HG03469 (cell line): ENCODE measurements around the gene YTHDF1.

Source experiments
- ATAC-seq: cut with Tn5 transposase; IDR thresholded peaks from one replicate; pipeline ENCODE4 v1.9.1; 2021; ENCODE audit warnings: mild to moderate bottlenecking, moderate library complexity, moderate number of reproducible peaks; ENCODE audit not compliant: unreplicated experiment

Gene YTHDF1

DNA sequence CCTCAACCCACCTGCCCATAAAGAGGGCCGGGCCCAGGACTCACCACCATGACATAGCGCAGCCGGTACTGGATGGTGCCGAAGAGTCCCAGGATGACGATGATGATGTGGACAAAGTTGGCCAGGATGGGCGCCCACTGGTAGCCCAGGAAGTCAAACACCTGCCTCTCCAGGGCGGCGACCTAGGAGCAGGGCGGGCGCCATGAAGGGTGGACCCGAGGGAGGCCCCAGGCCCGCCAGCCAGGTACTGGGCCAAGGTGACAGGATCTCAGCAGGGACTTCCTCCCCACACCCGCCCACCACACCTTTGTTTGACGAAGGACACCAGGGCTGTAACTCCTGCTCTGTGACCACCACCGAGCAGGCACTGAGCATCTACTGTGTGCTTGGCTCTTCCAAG, 34.0 kb upstream of the YTHDF1 start:
- no peak for ATAC-seq

DNA sequence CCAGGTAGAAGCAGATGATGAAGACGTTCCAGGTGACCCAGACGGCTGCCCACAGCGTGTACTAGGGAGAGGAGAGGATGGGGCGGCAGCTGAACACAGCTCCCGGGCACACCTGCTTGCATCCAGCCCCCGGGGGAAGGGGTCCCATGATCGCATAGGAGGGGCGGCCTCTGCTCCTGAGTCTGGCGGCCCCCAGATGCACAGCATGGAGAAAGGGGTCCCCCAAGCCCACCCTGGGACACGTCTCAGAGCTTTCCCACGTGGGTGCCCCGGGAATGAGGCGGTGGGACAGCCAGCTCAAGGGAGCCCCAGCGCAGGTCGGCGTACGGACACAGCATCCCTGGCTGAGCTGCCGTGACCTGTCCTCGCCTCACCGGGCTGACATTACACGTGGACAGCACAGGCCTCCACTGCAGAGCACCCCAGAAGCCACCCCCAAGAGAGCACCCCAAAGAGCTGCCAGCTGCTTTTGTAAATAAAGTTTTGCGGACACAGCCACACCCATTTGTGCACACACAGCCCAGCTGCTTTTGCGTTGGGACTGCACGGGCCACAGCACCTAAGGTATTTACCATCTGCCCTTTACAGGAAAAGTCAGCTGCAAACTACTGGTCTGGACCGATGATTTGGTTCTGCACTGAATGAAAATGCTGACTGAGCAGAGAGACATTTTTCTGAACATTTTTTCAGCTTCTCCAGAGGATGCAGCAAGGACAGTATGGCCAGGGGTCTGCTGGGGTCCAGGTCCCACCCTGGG, 33.1 kb upstream of the YTHDF1 start:
- ATAC-seq: no peak

DNA sequence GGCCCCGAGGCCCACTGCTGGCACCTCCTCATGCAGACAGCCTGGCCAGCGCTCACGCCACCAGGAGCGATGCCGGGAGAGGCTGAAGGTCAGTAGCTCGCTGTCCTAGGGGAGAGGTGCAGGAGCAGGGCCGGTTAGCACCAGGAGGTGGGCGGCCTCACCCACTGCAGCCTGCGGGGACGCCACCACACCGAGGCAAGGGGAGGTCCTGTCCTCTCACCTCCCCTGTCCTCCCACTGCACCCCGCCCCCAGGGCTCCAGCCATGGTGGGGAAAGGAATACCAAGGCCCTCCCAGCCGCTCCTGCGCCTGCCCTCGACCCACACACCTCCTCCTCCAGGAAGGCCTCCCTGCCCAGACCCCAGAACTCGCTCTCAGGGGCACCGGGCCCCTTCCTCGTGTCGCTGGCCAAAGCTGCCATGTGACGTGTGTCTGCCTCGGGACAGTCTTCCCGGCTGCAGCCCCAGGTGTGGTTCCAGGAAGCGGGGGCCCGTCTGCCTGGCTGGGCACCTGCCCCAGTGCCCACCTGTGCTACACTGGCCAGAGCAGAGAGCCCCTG, 31.8 kb upstream of the YTHDF1 start:
- no peak for ATAC-seq

DNA sequence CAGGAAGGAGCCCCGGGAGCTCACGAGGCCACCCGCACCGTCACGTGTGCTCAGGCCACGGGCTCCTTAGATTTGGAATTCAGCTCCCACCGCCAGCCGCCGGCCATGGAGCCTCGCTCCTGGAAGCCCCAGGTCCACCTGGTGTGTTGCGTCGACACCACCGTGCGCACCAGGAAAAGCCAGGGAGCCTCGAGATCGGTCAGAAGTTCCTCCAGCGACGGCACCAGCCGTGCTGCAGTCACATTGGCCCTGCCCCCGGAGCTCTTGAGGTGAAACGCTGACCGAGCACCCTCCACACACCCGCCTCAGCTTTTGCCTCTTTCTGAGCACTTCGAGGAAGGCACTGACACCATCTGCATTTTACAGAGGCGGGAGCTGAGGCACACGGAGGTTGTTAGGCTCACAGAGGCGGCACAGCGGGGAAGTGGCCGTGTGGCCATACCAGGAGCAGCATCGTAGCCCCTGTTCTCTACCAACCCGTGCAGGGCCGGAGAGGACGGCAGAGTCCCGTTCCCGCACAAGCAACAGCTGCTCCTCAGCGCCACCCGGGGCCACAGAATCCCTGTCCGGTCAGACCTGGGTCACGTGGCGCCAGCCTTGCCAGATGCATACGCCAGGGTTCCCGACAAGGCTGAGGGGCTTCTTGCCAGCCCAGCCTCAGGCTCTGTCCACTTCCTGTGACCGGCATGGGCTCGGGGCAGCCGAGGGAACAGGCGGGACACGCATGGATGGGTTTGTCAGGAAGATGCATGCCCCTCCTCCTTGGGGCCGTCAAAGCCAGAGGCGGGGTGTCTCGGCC, 30.8 kb upstream of the YTHDF1 start:
- no peak for ATAC-seq

DNA sequence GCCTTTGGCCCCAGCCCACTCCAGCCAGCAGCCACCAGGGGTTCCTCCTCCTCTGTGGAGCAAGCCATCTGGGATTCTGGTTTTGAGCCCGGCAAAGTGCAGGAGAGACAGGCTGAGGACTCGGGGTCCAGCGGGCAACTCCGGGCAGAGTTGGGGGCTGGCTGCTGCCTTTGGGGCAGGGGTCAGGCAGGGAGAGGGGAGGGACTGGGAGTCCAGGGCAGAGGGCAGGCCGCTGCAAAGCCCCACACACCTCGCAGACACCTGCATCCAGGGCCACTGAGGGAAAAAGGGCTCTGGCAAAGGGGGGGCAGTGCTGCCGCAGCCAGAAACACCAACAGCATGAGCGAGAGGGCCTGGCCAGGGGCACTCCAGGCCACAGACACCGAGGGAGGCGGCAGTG, 28.5 kb upstream of the YTHDF1 start:
- ATAC-seq: no peak

DNA sequence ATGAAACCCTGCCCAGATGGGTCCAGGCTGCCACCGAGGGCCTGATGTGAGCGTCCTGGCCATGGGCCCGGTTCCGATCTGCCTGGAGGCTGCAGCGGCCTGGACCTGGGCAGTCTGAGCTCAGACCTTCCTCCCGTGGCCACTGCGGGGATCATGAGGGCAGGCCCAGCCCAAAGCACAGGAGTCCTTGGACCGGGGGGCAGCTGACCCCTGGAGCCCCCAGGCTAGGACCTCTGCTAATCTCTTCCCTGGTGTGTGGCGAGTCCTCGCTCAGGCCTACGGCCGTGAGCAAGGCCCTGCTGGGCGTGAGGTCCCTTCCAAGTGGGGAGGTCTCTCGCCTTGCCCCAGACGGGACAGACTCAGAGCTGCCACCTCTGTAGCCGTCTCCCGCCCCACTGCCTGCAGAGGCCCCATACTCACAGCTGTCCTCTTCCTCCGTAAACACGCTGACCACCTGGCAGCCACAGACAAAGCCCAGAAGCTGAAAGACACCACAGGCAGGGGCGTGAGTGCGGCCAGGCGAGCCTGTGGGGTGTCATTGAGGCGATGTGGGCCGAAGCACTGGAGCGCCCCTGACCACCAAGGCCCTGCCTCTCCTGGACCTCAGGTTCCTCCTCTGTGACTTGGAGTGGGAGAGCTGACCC, 27.8 kb upstream of the YTHDF1 start:
- ATAC-seq: no peak

DNA sequence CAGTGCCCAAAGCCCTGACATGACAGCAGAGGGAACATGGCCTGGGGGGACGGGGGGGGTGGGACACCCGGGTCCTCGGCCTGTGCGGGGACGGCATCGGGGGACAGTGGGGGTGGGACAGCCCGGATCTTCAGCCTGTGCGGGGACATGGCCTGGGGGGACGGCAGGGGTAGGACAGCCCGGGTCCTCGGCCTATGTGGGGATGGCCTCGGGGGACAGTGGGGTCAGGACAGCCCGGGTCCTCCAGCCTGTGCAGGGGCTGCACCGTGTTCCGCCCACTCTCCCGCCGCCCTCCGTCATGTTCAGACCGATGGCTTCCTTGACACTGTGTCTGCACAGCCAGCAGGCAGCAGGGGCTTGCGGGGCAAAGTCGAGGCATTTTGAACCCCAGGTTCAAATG, 26.8 kb upstream of the YTHDF1 start:
- no peak for ATAC-seq

DNA sequence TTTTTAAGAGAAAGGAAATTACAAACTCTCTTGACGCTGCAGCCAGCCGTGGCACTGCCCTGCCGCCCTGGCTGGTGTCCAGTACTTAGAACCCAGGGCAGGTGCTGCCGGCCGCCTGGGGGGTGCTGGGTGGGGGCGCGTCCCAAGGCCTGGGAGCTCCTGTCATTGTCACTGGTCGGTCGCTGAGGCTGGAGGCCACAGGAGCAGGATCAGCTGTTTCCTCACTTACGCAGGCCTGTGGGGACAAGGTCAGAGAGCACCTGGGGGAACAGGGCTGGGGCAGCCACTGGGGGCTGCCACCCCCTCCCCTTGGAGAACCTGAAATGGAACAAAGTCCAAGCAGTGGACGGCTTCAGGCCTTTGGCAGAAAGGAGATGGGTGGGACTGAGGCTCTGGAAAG, 25.3 kb upstream of the YTHDF1 start:
- no peak for ATAC-seq

DNA sequence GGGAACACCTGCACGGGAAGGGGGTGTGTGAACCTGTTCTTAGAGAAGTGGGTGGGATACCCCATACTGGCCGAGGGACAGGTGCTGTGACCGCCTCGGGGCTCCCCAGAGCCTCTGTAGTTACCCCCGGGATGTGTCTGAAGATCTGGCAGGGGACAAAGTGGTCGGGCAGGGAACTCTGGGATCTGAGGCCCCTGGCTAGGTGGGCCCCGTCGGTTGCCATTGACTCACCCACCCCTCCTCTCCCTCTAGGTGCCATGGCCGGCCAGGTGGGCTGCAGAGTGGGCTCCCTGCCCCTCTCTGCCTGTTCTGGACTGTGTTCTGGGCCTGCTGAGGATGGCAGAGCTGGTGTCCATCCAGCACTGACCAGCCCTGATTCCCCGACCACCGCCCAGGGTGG, 24.1 kb upstream of the YTHDF1 start:
- no peak for ATAC-seq

DNA sequence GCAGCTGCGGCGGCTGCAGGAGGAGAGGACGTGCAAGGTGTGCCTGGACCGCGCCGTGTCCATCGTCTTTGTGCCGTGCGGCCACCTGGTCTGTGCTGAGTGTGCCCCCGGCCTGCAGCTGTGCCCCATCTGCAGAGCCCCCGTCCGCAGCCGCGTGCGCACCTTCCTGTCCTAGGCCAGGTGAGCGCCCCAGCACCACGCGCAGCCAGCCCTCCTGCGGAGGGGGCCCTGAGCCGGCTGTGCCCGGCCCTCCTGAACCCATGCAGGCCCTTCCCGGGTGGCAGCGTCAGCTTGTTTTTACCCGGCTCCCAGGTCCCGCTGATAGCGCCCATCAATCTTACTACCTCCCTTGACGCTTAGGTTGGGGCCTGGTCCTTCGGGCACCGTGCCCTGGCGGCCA, 23.5 kb upstream of the YTHDF1 start:
- ATAC-seq: no peak

DNA sequence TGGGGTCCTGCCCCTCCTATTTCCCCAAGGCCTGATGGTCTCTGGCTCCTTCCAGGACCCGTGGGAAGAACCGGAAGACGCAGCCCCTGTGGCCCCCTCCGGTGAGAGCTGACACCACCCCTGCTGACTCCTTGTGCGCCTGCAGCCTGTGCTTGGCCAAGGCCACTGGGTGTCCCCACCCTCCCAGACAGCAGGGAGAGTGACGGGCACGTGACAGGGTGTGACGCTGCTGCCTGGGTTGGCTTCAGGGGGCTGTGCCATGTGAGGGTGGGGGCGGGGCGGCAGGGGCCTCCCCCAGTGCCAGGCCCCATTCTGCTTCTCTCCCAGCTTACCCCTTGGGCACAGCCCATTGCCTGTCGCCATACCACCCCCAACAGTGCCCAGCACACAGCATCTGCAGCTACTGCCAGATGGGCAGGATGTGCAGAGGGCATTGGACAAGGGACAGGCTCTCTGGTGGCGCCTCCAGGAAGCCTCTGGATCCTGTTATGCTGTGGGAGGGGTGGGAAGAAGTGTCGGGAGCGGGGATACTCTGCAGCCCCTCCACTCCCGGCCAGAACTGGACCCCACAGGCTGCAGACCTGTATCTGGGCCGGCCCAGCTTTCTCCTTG, 22.7 kb upstream of the YTHDF1 start:
- no peak for ATAC-seq

DNA sequence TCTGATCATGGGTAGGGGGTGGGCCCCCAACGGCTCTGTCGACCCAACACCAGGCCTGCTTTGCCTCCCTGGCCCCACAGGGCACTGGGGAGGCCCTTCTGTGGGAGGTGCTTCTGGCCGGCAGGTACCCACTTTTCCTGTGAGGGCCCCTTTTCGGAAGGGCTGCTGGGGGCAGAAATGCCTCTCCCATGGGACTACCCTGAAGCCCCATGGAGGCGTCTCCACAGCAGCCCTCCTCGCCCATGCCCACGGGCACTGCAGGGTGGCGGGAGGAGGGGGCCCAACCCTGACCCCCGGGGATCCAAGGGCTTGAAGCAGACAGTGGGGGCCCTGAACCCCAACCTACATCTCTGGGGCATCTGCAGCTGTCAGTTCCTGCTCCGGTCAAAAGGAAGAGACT, 22.1 kb upstream of the YTHDF1 start:
- no peak for ATAC-seq

DNA sequence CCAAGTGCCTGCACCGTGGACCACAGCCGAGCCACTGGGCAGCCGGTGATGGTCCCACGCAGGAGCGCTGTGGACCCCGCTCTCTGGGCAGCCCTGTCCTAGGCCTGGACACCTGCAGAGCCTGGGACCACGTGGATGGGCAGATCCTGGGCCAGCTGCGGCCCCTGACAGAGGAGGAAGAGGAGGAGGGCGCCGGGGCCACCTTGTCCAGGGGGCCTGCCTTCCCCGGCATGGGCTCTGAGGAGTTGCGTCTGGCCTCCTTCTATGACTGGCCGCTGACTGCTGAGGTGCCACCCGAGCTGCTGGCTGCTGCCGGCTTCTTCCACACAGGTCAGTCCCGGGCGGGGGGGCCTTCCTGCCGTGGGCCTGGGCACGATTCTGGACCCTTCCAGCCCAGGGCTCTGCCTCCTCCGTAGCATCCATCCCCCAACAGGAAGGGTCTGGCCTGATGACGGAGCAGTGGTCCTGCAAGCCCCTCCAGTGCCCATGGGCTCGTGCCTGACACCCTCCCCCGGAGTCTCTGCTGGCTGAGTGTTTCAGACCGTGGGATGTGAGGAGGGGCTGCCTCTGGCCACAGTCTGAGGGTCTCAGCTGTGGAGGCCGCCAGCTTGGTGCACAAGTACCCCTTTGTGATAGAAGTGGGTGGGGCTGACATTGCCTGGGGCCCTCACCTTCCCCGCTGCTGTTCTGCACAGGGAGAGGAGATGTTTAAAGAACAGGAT, 20.3 kb upstream of the YTHDF1 start:
- ATAC-seq: no peak

DNA sequence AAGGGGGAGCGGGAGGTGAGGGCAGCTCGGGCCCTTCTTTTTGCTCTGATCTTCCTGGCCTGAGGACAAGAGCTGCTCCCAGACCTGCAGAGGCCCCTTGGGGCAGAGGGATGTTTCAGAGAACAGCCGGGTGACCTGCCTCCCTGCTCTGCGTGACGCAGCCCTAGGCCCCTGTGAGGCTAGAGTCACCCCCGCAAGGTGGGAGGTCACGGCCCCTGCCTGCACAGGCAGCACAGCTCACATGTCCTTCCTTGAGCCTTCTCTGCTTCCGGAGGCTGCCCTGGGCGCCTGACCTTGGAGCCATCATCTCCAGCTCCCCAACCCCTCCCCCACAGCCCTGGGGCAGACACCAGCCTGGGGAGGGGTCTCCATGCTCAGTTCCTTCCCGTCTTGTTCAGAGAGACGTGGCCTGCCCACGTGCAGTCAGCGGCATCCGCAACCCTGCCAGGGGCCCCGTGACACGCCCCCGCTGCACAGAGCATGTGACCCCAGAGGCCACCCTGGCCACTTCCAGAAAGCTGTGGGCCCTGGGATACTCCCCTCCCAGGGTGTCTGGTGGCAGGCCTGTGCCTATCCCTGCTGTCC, 19.6 kb upstream of the YTHDF1 start, which contains the start of gene BIRC7:
BIRC7 (plus strand) TSS at position 507 of the 585 bp plus-strand sequence. CDS start 192 bp downstream, outside the sequence.
- ATAC-seq: no peak

DNA sequence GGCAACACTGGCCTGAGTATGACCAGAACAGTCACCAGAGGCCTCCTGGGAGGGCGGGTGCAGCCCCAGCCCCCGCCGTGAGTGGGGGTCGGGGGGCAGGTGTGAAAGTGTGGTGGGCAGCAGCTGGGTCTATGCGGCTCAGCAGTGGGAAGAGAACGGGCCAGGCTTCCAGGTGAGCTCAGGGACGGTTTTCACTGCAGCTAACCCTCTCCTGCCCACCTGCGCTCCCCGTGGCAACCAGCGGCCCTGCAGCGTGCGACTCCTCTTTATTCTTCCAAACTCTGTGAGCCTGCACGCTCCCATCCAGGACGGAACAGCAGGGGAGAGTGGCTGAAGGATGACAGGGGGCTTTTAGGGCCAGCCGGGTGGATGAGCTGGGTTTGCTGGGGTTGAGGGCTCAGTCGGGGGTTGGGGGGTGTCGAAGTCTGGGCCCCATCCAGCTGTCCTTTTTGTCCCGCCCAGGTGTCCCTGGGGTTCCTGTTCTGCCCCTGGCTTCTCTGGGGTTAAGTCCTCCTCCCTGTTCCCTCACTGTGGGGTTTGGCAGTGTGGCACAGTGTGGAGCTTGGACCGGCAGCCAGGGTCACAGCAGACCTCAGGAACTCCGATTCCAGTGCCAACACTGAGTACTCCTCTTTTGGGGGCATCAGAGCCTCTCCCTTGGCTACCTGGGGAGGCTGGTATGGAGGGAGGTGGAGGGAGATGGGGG, 18.9 kb upstream of the YTHDF1 start:
- no peak for ATAC-seq

DNA sequence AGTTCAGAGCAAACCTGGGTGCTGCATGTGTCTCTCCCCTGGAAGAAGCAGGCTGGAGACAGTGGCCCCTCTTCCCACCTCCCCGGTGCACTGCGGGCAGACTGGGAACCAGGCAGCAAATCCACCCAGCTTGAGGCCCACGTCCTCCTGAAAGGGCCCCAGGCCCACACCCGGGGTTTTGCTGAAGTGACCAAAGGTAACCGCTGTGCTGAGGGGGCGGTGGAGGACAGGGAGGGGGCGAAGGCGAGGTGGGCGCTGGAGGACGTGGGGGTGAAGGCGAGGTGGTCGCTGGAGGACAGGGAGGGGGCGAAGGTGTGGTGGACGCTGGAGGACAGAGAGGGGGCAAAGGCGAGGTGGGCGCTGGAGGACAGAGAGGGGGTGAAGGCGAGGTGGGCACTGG, 18.0 kb upstream of the YTHDF1 start:
- ATAC-seq: no peak

DNA sequence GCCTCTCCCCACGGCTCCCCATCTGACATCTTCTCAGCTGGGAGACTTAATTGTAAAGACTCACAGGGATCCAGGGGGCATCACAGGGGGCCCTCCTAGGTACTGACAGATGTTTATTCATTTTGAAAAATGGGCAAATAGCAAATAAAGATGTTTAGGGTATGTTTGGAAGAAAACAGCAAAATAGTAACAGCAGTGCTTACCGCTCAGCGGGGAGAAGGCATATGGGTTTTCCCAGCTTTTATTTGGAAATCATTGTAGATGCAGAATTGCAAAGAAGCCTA, 17.1 kb upstream of the YTHDF1 start:
- ATAC-seq: no peak

DNA sequence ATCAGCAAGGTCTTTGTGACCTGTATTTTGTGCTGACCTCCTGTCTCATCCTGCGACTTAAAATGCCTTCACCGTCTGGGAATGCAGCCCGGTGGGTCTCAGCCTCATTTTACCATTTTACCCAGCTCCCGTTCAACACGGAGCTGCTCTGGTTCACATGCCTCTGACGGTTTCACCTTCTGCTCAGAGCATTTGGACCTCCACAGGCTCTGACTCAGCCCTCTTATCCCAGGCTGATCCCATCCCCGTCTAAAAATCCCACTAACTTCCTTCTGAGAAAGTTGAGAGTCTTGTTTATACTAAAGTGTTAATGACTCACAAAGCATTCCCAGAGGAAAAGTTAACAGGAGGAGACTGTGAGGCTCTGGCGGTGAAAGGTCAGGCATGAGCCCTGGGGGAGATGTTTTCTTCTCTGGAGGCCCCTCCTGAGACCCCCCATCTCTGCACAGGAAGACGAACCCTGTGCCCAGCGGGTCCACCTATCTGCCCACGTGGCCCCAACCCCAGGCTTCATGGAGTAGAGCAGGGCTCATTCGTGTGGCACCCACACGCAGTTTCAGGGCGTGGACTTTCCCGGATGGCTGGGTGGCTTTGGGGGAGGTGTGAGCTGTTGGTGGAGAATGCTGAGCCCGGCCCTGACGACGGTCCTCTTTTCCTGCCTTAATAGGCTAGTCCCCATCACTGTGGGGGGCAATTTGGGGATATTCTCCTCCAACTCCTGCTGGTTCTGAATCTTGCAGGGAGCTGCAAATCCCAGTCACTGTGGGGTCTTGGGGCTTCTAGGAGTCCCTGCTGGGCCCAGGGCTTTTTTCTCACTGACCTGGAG, 16.5 kb upstream of the YTHDF1 start:
- no peak for ATAC-seq

DNA sequence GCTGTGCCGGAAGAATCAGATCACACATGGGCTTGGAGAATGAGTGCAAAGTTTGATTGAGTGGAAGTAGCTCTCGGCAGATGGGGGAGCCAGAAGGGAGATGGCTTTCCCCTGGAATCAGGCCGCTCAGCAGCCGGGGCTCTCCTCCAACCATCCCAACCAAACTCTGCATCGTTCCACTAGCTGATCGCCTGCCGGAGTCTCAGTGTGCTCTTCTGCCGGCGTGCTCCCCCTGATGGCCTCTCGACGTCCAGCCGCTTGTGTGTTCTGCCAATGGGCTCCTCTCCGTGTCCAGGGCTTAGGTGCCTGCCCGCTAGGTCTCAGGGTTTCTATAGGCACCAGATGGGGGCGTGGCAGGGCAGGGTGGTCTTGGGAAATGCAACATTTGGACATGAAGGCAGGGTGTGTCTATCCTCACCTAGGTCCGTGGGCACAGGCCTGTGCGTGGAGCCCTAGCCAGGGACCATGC, 14.9 kb upstream of the YTHDF1 start:
- ATAC-seq: no peak
